Transverse colon (tissue), 4 donors: Measurements from ENCODE around the gene SH3BGR.

Experiments
- CTCF ChIP-seq, 5 experiments: fragments of 200-600 bp in 3 of 5; fragments of 450-650 bp in 2 of 5; sonication (generic) in 3 of 5; IDR thresholded peaks; 1 replicate in 2 of 5; 2 replicates in 3 of 5; pipeline ENCODE4 v1.5.1; 2016 to 2017; ENCODE audit warnings: antibody characterized with exemption in 5 of 5, inconsistent platforms in 3 of 5, mild to moderate bottlenecking in 2 of 5, moderate library complexity in 1 of 5
- EP300 ChIP-seq: sonication (generic); formaldehyde crosslinking; IDR thresholded peaks from one replicate; pipeline ENCODE4 v1.6.1; 2017; ENCODE audit warnings: antibody characterized with exemption, low read depth
- POLR2A ChIP-seq: fragments of 450-650 bp; IDR thresholded peaks from one replicate; pipeline ENCODE4 v1.6.1; 2016; ENCODE audit warnings: antibody characterized with exemption, mild to moderate bottlenecking, moderate library complexity
- POLR2AphosphoS5 ChIP-seq, 3 donors: sonication (generic); formaldehyde crosslinking; IDR thresholded peaks; one replicate each; pipeline ENCODE4 v1.6.1; 2016; ENCODE audit warnings: antibody characterized with exemption in 3 of 3

- TF ChIP-seq CTCF (IDR thresholded peaks at IDR 0.05), result no peak
- TF ChIP-seq POLR2AphosphoS5 (IDR thresholded peaks at IDR 0.05), result no peak
- TF ChIP-seq POLR2A, result no peak
- no peak for TF ChIP-seq EP300
Observed at GRCh38 chr21:39531064-39531463, 79.3 kb downstream of the SH3BGR start.
